Lung (tissue), 12 donors: ENCODE measurements around the gene BBOF1. TPM values are rescaled to one million over a fixed set of nuclear protein-coding genes. Genes with fewer than 3 reads are reported as not detected.
"Not testable (repeated sequence)": the region's sequence is repeated elsewhere in the genome, so short reads cannot be mapped to it uniquely, and the experiment has no call there.

ENCODE experiments used
- ATAC-seq: fragments of 200-7000 bp; cut with Tn5 transposase; one replicate; pipeline ENCODE4 v1.9.1; 2020; ENCODE audit warnings: moderate number of reproducible peaks; ENCODE audit not compliant: insufficient read depth, low FRiP score
- DNase-seq, 3 donors: peaks; one replicate each; pipeline ENCODE4 v3.0.0-alpha.2; 2013 to 2017
- H3K27ac ChIP-seq, 2 donors: one replicate each; pipeline ENCODE4 v1.5.1; 2013; ENCODE audit warnings: mild to moderate bottlenecking in 2 of 2, moderate library complexity in 2 of 2, control low read depth in 1 of 2, inconsistent platforms in 1 of 2, low read depth in 1 of 2, low read length in 1 of 2
- H3K27me3 ChIP-seq, 3 donors: one replicate each; pipeline ENCODE4 v1.5.1; 2013; ENCODE audit warnings: low read length in 2 of 3; ENCODE audit not compliant: control insufficient read depth in 3 of 3, insufficient read depth in 3 of 3
- H3K36me3 ChIP-seq, 4 donors: one replicate each; pipeline ENCODE4 v1.5.1; 2013; ENCODE audit warnings: low read length in 4 of 4, mild to moderate bottlenecking in 1 of 4, moderate library complexity in 1 of 4; ENCODE audit not compliant: control insufficient read depth in 4 of 4, insufficient read depth in 4 of 4
- H3K4me1 ChIP-seq, 5 donors: one replicate each; pipeline ENCODE4 v1.5.1; 2013; ENCODE audit warnings: low read length in 5 of 5, mild to moderate bottlenecking in 2 of 5, moderate library complexity in 1 of 5; ENCODE audit not compliant: control insufficient read depth in 5 of 5, insufficient read depth in 5 of 5
- H3K4me3 ChIP-seq: one replicate; pipeline ENCODE4 v1.5.1; 2013; ENCODE audit warnings: mild to moderate bottlenecking, control low read depth, moderate library complexity
- H3K9ac ChIP-seq, 2 donors: one replicate each; pipeline ENCODE4 v1.5.1; 2013; ENCODE audit warnings: low read length in 2 of 2, control low read depth in 1 of 2; ENCODE audit not compliant: insufficient read depth in 1 of 2
- H3K9me3 ChIP-seq, 4 donors: one replicate each; pipeline ENCODE4 v1.5.1; 2013; ENCODE audit warnings: low read length in 3 of 4, mild to moderate bottlenecking in 1 of 4, moderate library complexity in 1 of 4; ENCODE audit not compliant: control insufficient read depth in 4 of 4, insufficient read depth in 3 of 4
- CTCF ChIP-seq: IDR thresholded peaks from 2 replicates; pipeline ENCODE4 v1.5.1; 2012; ENCODE audit warnings: mild to moderate bottlenecking; ENCODE audit errors: control extremely low read depth, extremely low read depth
- WGBS, 2 donors: extraction: QIAGEN DNeasy Blood & Tissue Kit; methylation state at CpG; one replicate each; pipeline ENCODE4 v1.1.7; 2013; 5-methylcytosine and 5-hydroxymethylcytosine counted together
- polyA plus RNA-seq, 2 donors: library from polyadenylated mRNA; stranded (reverse); fragments of 200-250 nt; gene quantifications; one replicate each; pipeline ENCODE4 v1.2.1, GENCODE V29; 2013
- total RNA-seq, 2 donors: library from RNA; depleted of rRNA in 1 of 2; stranded (reverse); fragments of >200 nt in 1 of 2; gene quantifications; one replicate each; pipeline ENCODE4 v1.2.1, GENCODE V29; 2014 to 2021
- donor health status: control.
- donor health status: control.
- donor health status: Bipolar disorder and iron deficiency.
- donor health status: healthy.
- donor health status: DM: yes; HTN: yes; CAD: no.

Gene BBOF1
- total and polyA plus RNA-seq, 4 donors, result 6.6 to 23.1 (median 10.4) TPM

- WGBS, 2 donors, result 89 to 93% methylated on average over 7 of the region's 7 CpGs
- H3K27me3 ChIP-seq, result no peaks in the 10 kb centered on the region
- H3K4me1 ChIP-seq, result peaks cover 0 to 9% (median 0%) of the 10 kb centered on the region in 5 donors
- no peak overlapping the region for H3K27ac ChIP-seq
- peaks cover 0 to 5% (median 2%) of the 10 kb centered on the region in 4 donors for H3K36me3 ChIP-seq
- ATAC-seq (no peak), DNase-seq (no peak)
- H3K4me3 ChIP-seq, result no peak overlapping the region
- no peak for TF ChIP-seq CTCF
- H3K9me3 ChIP-seq, result no peaks in the 10 kb centered on the region
- H3K9ac ChIP-seq, result no peak overlapping the region
Observed at GRCh38 chr14:73997944-73998447, 21.2 kb upstream of the BBOF1 start.

GRCh38 chr14:73998726-73999125, 20.4 kb upstream of the BBOF1 start:
- H3K36me3 ChIP-seq, result peaks cover 0 to 9% (median 5%) of the 10 kb centered on the region in 4 donors
- ATAC-seq, result no peak
- H3K27ac ChIP-seq, result no peak overlapping the region
- WGBS, 2 donors, result 91 to 98% methylated on average over 2 of the region's 2 CpGs
- H3K4me1 ChIP-seq, result peaks cover 0 to 9% (median 0%) of the 10 kb centered on the region in 5 donors
- TF ChIP-seq CTCF, result no peak
- no peaks in the 10 kb centered on the region for H3K27me3 ChIP-seq
- H3K4me3 ChIP-seq, result no peak overlapping the region
- no peak for DNase-seq
- no peak overlapping the region for H3K9ac ChIP-seq
- no peaks in the 10 kb centered on the region for H3K9me3 ChIP-seq

- H3K27ac ChIP-seq, ATAC-seq, DNase-seq, H3K27me3 ChIP-seq, H3K9me3 ChIP-seq, H3K4me3 ChIP-seq, H3K4me1 ChIP-seq, H3K9ac ChIP-seq: not testable (repeated sequence)
- WGBS, 2 donors, result 95 to 98% methylated on average over 3 of the region's 3 CpGs
- H3K36me3 ChIP-seq, result peaks cover 0 to 12% (median 6%) of the 10 kb centered on the region in 4 donors
Observed at GRCh38 chr14:74005664-74006063, 13.5 kb upstream of the BBOF1 start.

DNA sequence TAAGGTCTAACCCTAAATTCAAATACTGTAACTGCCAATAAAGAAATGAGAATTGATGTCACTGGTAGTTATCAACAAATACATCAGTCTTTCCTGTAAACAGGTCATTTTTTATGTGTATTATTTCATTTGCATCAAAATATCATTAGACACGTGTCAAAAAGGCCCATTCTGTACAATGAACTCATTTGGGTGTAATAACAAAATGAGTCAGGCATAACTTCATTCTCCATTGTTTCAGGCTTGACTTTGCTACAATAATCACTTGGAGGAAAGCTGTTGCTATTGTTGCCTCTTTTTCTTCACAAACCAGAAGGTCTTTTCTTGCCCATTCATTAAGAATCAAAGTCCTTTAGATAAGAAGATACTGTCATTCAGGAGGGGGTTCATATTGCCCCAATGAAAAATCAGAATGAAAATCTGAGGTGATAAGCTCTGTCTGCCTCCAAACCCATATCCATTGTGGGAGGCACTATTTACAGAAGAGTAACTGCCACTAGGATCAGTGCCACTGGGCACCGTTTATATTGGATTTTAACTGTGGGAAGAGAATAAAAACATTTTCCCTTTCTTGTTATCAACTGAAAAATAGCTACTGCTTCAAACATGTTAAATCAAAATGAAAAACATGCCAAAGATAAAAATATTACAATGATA, 10.2 kb upstream of the BBOF1 start:
- Histone ChIP-seq H3K27ac (no peak overlapping the region), H3K27me3 (no peaks in the 10 kb centered on the region), H3K4me1 (no peaks in the 10 kb centered on the region), H3K36me3 (peaks cover 3 to 11% (median 7%) of the 10 kb centered on the region in 4 donors), H3K9ac (no peak overlapping the region), H3K9me3 (no peaks in the 10 kb centered on the region), H3K4me3 (no peak overlapping the region)
- WGBS, 2 donors, result 88 to 94% methylated on average over 2 of the region's 2 CpGs
- DNase-seq (no peak), ATAC-seq (no peak)
- TF ChIP-seq CTCF, result no peak
